Karpas-422 (cell line): Measurements from ENCODE around the gene TERF2IP. TPM values are rescaled to one million over a fixed set of nuclear protein-coding genes. Genes with fewer than 3 reads are reported as not detected.

Experiments
- DNase-seq: peaks from one replicate; pipeline ENCODE4 v3.0.0-alpha.2; 2015
- H2AFZ ChIP-seq: fragments of 200-600 bp; sonication (generic); 2 replicates; pipeline ENCODE4 v1.6.1; 2014; ENCODE audit warnings: antibody characterized with exemption, low read length, mixed read lengths
- H3K27ac ChIP-seq: fragments of 200-600 bp; sonication (generic); 2 replicates; pipeline ENCODE4 v1.5.1; 2014; ENCODE audit warnings: mild to moderate bottlenecking, low read length, moderate library complexity
- H3K27me3 ChIP-seq: fragments of 200-600 bp; sonication (generic); 2 replicates; pipeline ENCODE4 v1.6.1; 2014; ENCODE audit warnings: low read length, mixed read lengths
- H3K36me3 ChIP-seq: fragments of 200-600 bp; sonication (generic); 2 replicates; pipeline ENCODE4 v1.6.1; 2014; ENCODE audit warnings: low read length, mixed read lengths; ENCODE audit not compliant: insufficient read depth
- H3K4me1 ChIP-seq: fragments of 200-600 bp; sonication (generic); 2 replicates; pipeline ENCODE4 v1.6.1; 2014; ENCODE audit warnings: mild to moderate bottlenecking, low read length, mixed read lengths
- H3K4me2 ChIP-seq: fragments of 200-600 bp; sonication (generic); 2 replicates; pipeline ENCODE4 v1.6.1; 2014; ENCODE audit warnings: low read length, low read depth, mild to moderate bottlenecking; ENCODE audit not compliant: poor library complexity, severe bottlenecking
- H3K4me3 ChIP-seq: fragments of 200-600 bp; sonication (generic); 2 replicates; pipeline ENCODE4 v1.5.1; 2014; ENCODE audit warnings: mild to moderate bottlenecking, antibody characterized with exemption, low read length, mixed read lengths
- H3K79me2 ChIP-seq: fragments of 200-600 bp; sonication (generic); 2 replicates; pipeline ENCODE4 v1.6.1; 2014; ENCODE audit warnings: mild to moderate bottlenecking, low read length, mixed read lengths
- H3K9ac ChIP-seq: fragments of 200-600 bp; sonication (generic); 2 replicates; pipeline ENCODE4 v1.6.0; 2014; ENCODE audit warnings: low read length
- H3K9me2 ChIP-seq: fragments of 200-600 bp; sonication (generic), shearing (Covaris generic); replicated peaks from 2 replicates; pipeline ENCODE4 v1.6.0; 2014; ENCODE audit warnings: mild to moderate bottlenecking, low read length, moderate library complexity; ENCODE audit not compliant: insufficient read depth
- H3K9me3 ChIP-seq: fragments of 300-700, 200-600 bp; sonication (generic); 2 replicates; pipeline ENCODE4 v1.6.1; 2014; ENCODE audit warnings: low read length, mixed read lengths
- H4K20me1 ChIP-seq: fragments of 200-600 bp; sonication (generic); 2 replicates; pipeline ENCODE4 v1.6.1; 2014; ENCODE audit warnings: mild to moderate bottlenecking, antibody characterized with exemption, low read length, low read depth; ENCODE audit not compliant: insufficient read depth
- total RNA-seq: library from RNA; depleted of rRNA; stranded (reverse); fragments of >200 nt; shearing (Covaris generic); gene quantifications from 2 replicates; pipeline ENCODE4 v1.2.3, GENCODE V29; 2014; ENCODE audit warnings: low replicate concordance

The TERF2IP gene
- total RNA-seq, 1 experiment from 2014 or later, result 50.2 TPM

- DNase-seq, result no peak
- H3K4me2 ChIP-seq, result no peak overlapping the region
- H2AFZ ChIP-seq, result no peak overlapping the region
- peaks cover 24% of the 10 kb centered on the region for H3K79me2 ChIP-seq
- H3K27ac ChIP-seq, result no peak overlapping the region
- no peaks in the 10 kb centered on the region for H4K20me1 ChIP-seq
- no peaks in the 10 kb centered on the region for H3K27me3 ChIP-seq
- H3K9me3 ChIP-seq, result no peaks in the 10 kb centered on the region
- peaks cover 13% of the 10 kb centered on the region for H3K4me1 ChIP-seq
- no peak overlapping the region for H3K4me3 ChIP-seq
- H3K9ac ChIP-seq, result no peak overlapping the region
- no peaks in the 10 kb centered on the region for H3K9me2 ChIP-seq
- H3K36me3 ChIP-seq, result peaks cover 55% of the 10 kb centered on the region
These were observed 30.5 kb upstream of the TERF2IP start for GRCh38 chr16:75617121-75617520.

GRCh38 chr16:75618780-75619179 lies 28.8 kb upstream of the TERF2IP start:
- Histone ChIP-seq H4K20me1 (no peaks in the 10 kb centered on the region), H2AFZ (no peak overlapping the region), H3K9me3 (no peaks in the 10 kb centered on the region), H3K36me3 (peaks cover 46% of the 10 kb centered on the region), H3K9ac (no peak overlapping the region), H3K27ac (no peak overlapping the region), H3K27me3 (no peaks in the 10 kb centered on the region), H3K4me2 (no peak overlapping the region), H3K4me3 (no peak overlapping the region), H3K4me1 (peaks cover 21% of the 10 kb centered on the region), H3K79me2 (peaks cover 33% of the 10 kb centered on the region), H3K9me2 (no peaks in the 10 kb centered on the region)
- DNase-seq, result no peak

- H3K27ac ChIP-seq, result no peak overlapping the region
- H3K9me2 ChIP-seq, result no peaks in the 10 kb centered on the region
- peaks cover 21% of the 10 kb centered on the region for H3K4me1 ChIP-seq
- H3K36me3 ChIP-seq, result peaks cover 39% of the 10 kb centered on the region
- H3K27me3 ChIP-seq, result no peaks in the 10 kb centered on the region
- H3K4me2 ChIP-seq, result peak overlapping the region; percentile 98
- peaks cover 33% of the 10 kb centered on the region for H3K79me2 ChIP-seq
- H4K20me1 ChIP-seq, result no peaks in the 10 kb centered on the region
- H3K9me3 ChIP-seq, result no peaks in the 10 kb centered on the region
- no peak overlapping the region for H2AFZ ChIP-seq
- DNase-seq, result no peak
- H3K4me3 ChIP-seq, result no peak overlapping the region
- H3K9ac ChIP-seq, result no peak overlapping the region
These were observed 27.0 kb upstream of the TERF2IP start for GRCh38 chr16:75620326-75621169.

- Histone ChIP-seq H3K4me2 (peak overlapping the region; percentile 98), H3K36me3 (peaks cover 36% of the 10 kb centered on the region), H3K4me3 (peak overlapping the region; percentile 81; the same call in 1 of the 2 replicates), H3K9ac (peak overlapping the region; percentile 31; the same call in 1 of the 2 replicates), H2AFZ (no peak overlapping the region), H3K27ac (no peak overlapping the region), H3K9me2 (no peaks in the 10 kb centered on the region), H3K4me1 (peaks cover 21% of the 10 kb centered on the region), H3K9me3 (no peaks in the 10 kb centered on the region), H4K20me1 (no peaks in the 10 kb centered on the region), H3K27me3 (no peaks in the 10 kb centered on the region), H3K79me2 (peaks cover 33% of the 10 kb centered on the region)
- peak; percentile 56 for DNase-seq
These were observed 26.4 kb upstream of the TERF2IP start for GRCh38 chr16:75621170-75621477.

GRCh38 chr16:75622761-75623605 lies 24.6 kb upstream of the TERF2IP start, which contains the start of gene ADAT1:
Gene ADAT1 (minus strand): TSS chr16:75623281. CDS start chr16:75620799, 2,482 bp downstream.
- Histone ChIP-seq H3K9ac (peak within 1 kb of the TSS; percentile 91), H3K4me3 (peak within 1 kb of the TSS; percentile 81), H3K9me2 (no peaks in the 10 kb centered on the region), H3K79me2 (peaks cover 29% of the 10 kb centered on the region), H3K4me2 (peak within 1 kb of the TSS; percentile 98), H3K4me1 (peaks cover 21% of the 10 kb centered on the region), H3K27ac (peak within 1 kb of the TSS; percentile 33; the same call in 1 of the 2 replicates), H2AFZ (peak within 1 kb of the TSS; percentile 52; the same call in 1 of the 2 replicates), H3K27me3 (no peaks in the 10 kb centered on the region), H4K20me1 (no peaks in the 10 kb centered on the region), H3K9me3 (no peaks in the 10 kb centered on the region), H3K36me3 (peaks cover 36% of the 10 kb centered on the region; the same call in 1 of the 2 replicates)
- peak; percentile 99 for DNase-seq

- H3K4me2 ChIP-seq, result no peak overlapping the region
- H3K36me3 ChIP-seq, result peaks cover 39% of the 10 kb centered on the region
- no peaks in the 10 kb centered on the region for H3K9me2 ChIP-seq
- no peak overlapping the region for H3K9ac ChIP-seq
- H3K27ac ChIP-seq, result no peak overlapping the region
- H3K79me2 ChIP-seq, result peaks cover 27% of the 10 kb centered on the region
- H3K4me3 ChIP-seq, result no peak overlapping the region
- H4K20me1 ChIP-seq, result no peaks in the 10 kb centered on the region
- H2AFZ ChIP-seq, result no peak overlapping the region
- H3K27me3 ChIP-seq, result no peaks in the 10 kb centered on the region
- H3K9me3 ChIP-seq, result no peaks in the 10 kb centered on the region
- no peak for DNase-seq
- peaks cover 21% of the 10 kb centered on the region for H3K4me1 ChIP-seq
These were observed 22.6 kb upstream of the TERF2IP start for GRCh38 chr16:75624921-75625334.

- Histone ChIP-seq H3K27me3 (no peaks in the 10 kb centered on the region), H4K20me1 (no peaks in the 10 kb centered on the region), H3K4me3 (no peak overlapping the region), H3K9ac (no peak overlapping the region), H2AFZ (no peak overlapping the region), H3K27ac (no peak overlapping the region), H3K4me1 (peaks cover 12% of the 10 kb centered on the region), H3K79me2 (peaks cover 12% of the 10 kb centered on the region), H3K9me3 (no peaks in the 10 kb centered on the region), H3K36me3 (peaks cover 38% of the 10 kb centered on the region), H3K4me2 (no peak overlapping the region), H3K9me2 (no peaks in the 10 kb centered on the region)
- DNase-seq, result no peak
These were observed 20.8 kb upstream of the TERF2IP start for GRCh38 chr16:75626806-75627205.

- DNase-seq, result no peak
- H3K9me3 ChIP-seq, result no peaks in the 10 kb centered on the region
- H2AFZ ChIP-seq, result no peak overlapping the region
- H3K9me2 ChIP-seq, result no peaks in the 10 kb centered on the region
- no peak overlapping the region for H3K4me3 ChIP-seq
- H3K4me1 ChIP-seq, result peaks cover 5% of the 10 kb centered on the region
- H3K27me3 ChIP-seq, result no peaks in the 10 kb centered on the region
- H3K9ac ChIP-seq, result no peak overlapping the region
- H4K20me1 ChIP-seq, result no peaks in the 10 kb centered on the region
- H3K79me2 ChIP-seq, result peaks cover 2% of the 10 kb centered on the region; the same call in 1 of the 2 replicates
- no peak overlapping the region for H3K4me2 ChIP-seq
- H3K27ac ChIP-seq, result no peak overlapping the region
- peaks cover 42% of the 10 kb centered on the region for H3K36me3 ChIP-seq
These were observed 19.7 kb upstream of the TERF2IP start for GRCh38 chr16:75627851-75628250.
